Measurements from ENCODE around the gene SCRG1.
A peak's percentile ranks its signal among the peaks of the same experiment; 100 is the strongest.

Gene SCRG1

GRCh38 chr4:173362666-173363065 lies 36.2 kb downstream of the SCRG1 start:
- POLR2A ChIA-PET, result interaction anchor here (1.0 kb wide), 1 partner anchor 41 kb away, joined by 3 read pairs; no protein-coding TSS in a partner anchor
- DNase-seq (ENCODE audit: extremely low spot score), result no peak
- TF ChIP-seq FOXM1 (IDR thresholded peaks at IDR 0.05; ENCODE audit: borderline replicate concordance) (no peak), ELF4 (IDR thresholded peaks at IDR 0.05) (no peak), L3MBTL2 (conservative IDR thresholded peaks at IDR 0.05) (no peak), FOXK2 (IDR thresholded peaks at IDR 0.05) (no peak), ZNF384 (IDR thresholded peaks at IDR 0.05) (no peak), ARNT (IDR thresholded peaks at IDR 0.05) (no peak), CTBP1 (IDR thresholded peaks at IDR 0.05; ENCODE audit: borderline replicate concordance) (no peak), FOXA1 (IDR thresholded peaks at IDR 0.05) (no peak), BHLHE40 (IDR thresholded peaks at IDR 0.05; ENCODE audit: borderline replicate concordance) (no peak), SUZ12 (IDR thresholded peaks at IDR 0.05) (no peak), SP1 (IDR thresholded peaks at IDR 0.05) (no peak), HDGF (IDR thresholded peaks at IDR 0.05; ENCODE audit: borderline replicate concordance) (no peak), PKNOX1 (IDR thresholded peaks at IDR 0.05) (no peak)
- CTCF ChIA-PET, result no interaction called here

DNA sequence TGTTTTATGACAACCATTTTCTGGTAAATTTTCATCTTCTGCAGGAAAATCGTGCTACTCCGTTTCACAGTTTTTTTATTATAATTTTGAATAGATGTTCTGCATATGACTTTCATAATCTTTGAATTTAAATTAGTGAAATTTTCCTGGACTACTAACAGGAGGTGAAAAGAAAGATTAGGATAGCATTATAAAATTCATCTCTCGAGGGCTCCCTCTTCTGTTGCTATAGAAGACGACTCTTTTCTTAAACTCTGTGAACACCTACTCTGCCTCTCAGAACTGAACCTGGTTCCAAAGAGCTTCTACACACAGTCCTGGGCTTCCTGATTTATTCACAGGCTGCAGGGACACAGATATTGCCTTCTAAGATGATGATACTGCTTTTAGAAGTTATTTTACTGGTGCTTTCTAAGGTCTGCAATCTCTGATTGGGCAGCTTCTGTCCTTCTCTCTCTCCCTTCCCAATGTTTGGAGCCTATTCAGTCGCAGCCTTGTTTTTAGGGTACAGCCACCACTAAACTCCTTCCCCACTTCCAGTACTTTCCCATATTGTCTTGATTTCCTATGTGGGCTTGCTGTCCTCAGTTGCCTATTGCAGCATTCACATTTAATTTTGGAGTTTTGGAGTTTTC lies 38.2 kb downstream of the SCRG1 start:
- TF ChIP-seq ZNF384 (IDR thresholded peaks at IDR 0.05) (no peak), LEF1 (IDR thresholded peaks at IDR 0.05; ENCODE audit: borderline replicate concordance) (no peak), SUZ12 (IDR thresholded peaks at IDR 0.05) (no peak), CTBP1 (IDR thresholded peaks at IDR 0.05; ENCODE audit: borderline replicate concordance) (no peak), TARDBP (IDR thresholded peaks at IDR 0.05) (no peak), ARNT (IDR thresholded peaks at IDR 0.05) (no peak), ELF4 (IDR thresholded peaks at IDR 0.05) (no peak), FOXA1 (IDR thresholded peaks at IDR 0.05) (no peak), FOXK2 (IDR thresholded peaks at IDR 0.05) (no peak), NFRKB (IDR thresholded peaks at IDR 0.05) (no peak), PKNOX1 (IDR thresholded peaks at IDR 0.05) (no peak), SP1 (IDR thresholded peaks at IDR 0.05) (no peak), HDGF (IDR thresholded peaks at IDR 0.05; ENCODE audit: borderline replicate concordance) (no peak), BHLHE40 (IDR thresholded peaks at IDR 0.05; ENCODE audit: borderline replicate concordance) (no peak), FOXM1 (IDR thresholded peaks at IDR 0.05; ENCODE audit: borderline replicate concordance) (no peak), L3MBTL2 (conservative IDR thresholded peaks at IDR 0.05) (no peak)
- POLR2A ChIA-PET, result interaction anchor here (1.0 to 1.3 kb wide), 2 partner anchors 10 to 26 kb away, joined by 3 to 11 read pairs; partner anchors contain the start of genes HMGB2 and SAP30
- DNase-seq (ENCODE audit: extremely low spot score), result peak; percentile 14
- CTCF ChIA-PET, result interaction anchor here (0.6 to 1.2 kb wide), 4 partner anchors 9 to 347 kb away, joined by 3 to 5 read pairs (median 3); no protein-coding TSS in a partner anchor

- TF ChIP-seq FOXK2 (IDR thresholded peaks at IDR 0.05) (no peak), SUZ12 (IDR thresholded peaks at IDR 0.05) (no peak), HDGF (IDR thresholded peaks at IDR 0.05; ENCODE audit: borderline replicate concordance) (no peak), ZNF384 (IDR thresholded peaks at IDR 0.05) (no peak), L3MBTL2 (conservative IDR thresholded peaks at IDR 0.05) (no peak), PKNOX1 (IDR thresholded peaks at IDR 0.05) (no peak), ELF4 (IDR thresholded peaks at IDR 0.05) (no peak), LEF1 (IDR thresholded peaks at IDR 0.05; ENCODE audit: borderline replicate concordance) (no peak), TARDBP (IDR thresholded peaks at IDR 0.05) (no peak), NFRKB (IDR thresholded peaks at IDR 0.05) (no peak), SP1 (IDR thresholded peaks at IDR 0.05) (no peak), CTBP1 (IDR thresholded peaks at IDR 0.05; ENCODE audit: borderline replicate concordance) (no peak)
- POLR2A ChIA-PET, result interaction anchor here (0.9 to 5.4 kb wide), 6 partner anchors 11 to 172 kb away, joined by 3 to 54 read pairs (median 4); partner anchors contain the start of genes HAND2, HMGB2 and SAP30
- DNase-seq (ENCODE audit: extremely low spot score), result no peak
- CTCF ChIA-PET, result interaction anchor here (0.5 to 0.9 kb wide), 2 partner anchors 31 to 87 kb away, joined by 3 read pairs; no protein-coding TSS in a partner anchor
Measured at GRCh38 chr4:173357939-173358338, 41.0 kb downstream of the SCRG1 start.

GRCh38 chr4:173347467-173347866 lies 51.4 kb downstream of the SCRG1 start:
- ChIA-PET CTCF (interaction anchor here (1.2 kb wide), 1 partner anchor 46 kb away, joined by 4 read pairs; no protein-coding TSS in a partner anchor), POLR2A (interaction anchor here (1.7 to 5.7 kb wide), 2 partner anchors 10 to 13 kb away, joined by 4 to 59 read pairs; partner anchors contain the start of gene HMGB2)
- DNase-seq (ENCODE audit: extremely low spot score), result no peak
- TF ChIP-seq HDGF (IDR thresholded peaks at IDR 0.05; ENCODE audit: borderline replicate concordance) (no peak), SUZ12 (IDR thresholded peaks at IDR 0.05) (no peak), FOXA1 (IDR thresholded peaks at IDR 0.05) (no peak), PKNOX1 (IDR thresholded peaks at IDR 0.05) (no peak), SP1 (IDR thresholded peaks at IDR 0.05) (no peak), CTBP1 (IDR thresholded peaks at IDR 0.05; ENCODE audit: borderline replicate concordance) (no peak), BHLHE40 (IDR thresholded peaks at IDR 0.05; ENCODE audit: borderline replicate concordance) (no peak), L3MBTL2 (conservative IDR thresholded peaks at IDR 0.05) (no peak), LEF1 (IDR thresholded peaks at IDR 0.05; ENCODE audit: borderline replicate concordance) (no peak), ZNF384 (IDR thresholded peaks at IDR 0.05) (no peak), TARDBP (IDR thresholded peaks at IDR 0.05) (no peak), FOXK2 (IDR thresholded peaks at IDR 0.05) (no peak), ARNT (IDR thresholded peaks at IDR 0.05) (no peak), ELF4 (IDR thresholded peaks at IDR 0.05) (no peak), FOXM1 (IDR thresholded peaks at IDR 0.05; ENCODE audit: borderline replicate concordance) (no peak), NFRKB (IDR thresholded peaks at IDR 0.05) (no peak)

- DNase-seq (ENCODE audit: extremely low spot score), result no peak
- ChIA-PET POLR2A (interaction anchor here (0.8 to 5.7 kb wide), 5 partner anchors 10 to 25 kb away, joined by 3 to 59 read pairs (median 4); partner anchors contain the start of genes HMGB2 and SAP30), CTCF (interaction anchor here (0.8 kb wide), 1 partner anchor 75 kb away, joined by 3 read pairs; no protein-coding TSS in a partner anchor)
- TF ChIP-seq ARNT (IDR thresholded peaks at IDR 0.05), result no peak
- no peak for TF ChIP-seq BHLHE40 (IDR thresholded peaks at IDR 0.05; ENCODE audit: borderline replicate concordance)
- no peak for TF ChIP-seq ZNF384 (IDR thresholded peaks at IDR 0.05)
- TF ChIP-seq FOXM1 (IDR thresholded peaks at IDR 0.05; ENCODE audit: borderline replicate concordance), result no peak
- TF ChIP-seq TARDBP (IDR thresholded peaks at IDR 0.05), result no peak
- no peak for TF ChIP-seq PKNOX1 (IDR thresholded peaks at IDR 0.05)
- TF ChIP-seq NFRKB (IDR thresholded peaks at IDR 0.05), result no peak
Measured at GRCh38 chr4:173346074-173346473, 52.8 kb downstream of the SCRG1 start.

Measured in HEK293T (cell line).